ENCODE data around the gene TBC1D10A.

TBC1D10A gene

DNA sequence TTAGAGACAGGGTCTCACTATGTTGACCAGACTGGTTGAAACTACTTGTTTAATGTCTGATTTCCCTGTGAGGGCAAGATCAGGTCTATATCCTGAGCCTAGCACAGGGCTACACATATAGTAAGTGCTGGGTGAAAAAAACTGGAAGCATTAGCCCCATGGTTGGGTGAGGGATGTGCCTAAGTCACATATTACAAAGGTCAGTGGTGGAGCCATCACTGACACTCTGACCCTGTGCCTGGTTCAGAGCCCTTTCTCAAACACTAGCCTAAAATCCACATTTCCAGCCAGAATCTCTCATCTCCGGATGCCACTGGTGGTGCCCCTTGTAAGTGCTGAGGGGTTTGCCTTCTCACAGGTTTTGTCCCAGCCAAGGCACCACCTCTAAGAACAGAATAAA lies 9.0 kb downstream of the TBC1D10A start:
- Histone ChIP-seq H3K27ac (no peak overlapping the region), H3K27me3 (ENCODE audit: insufficient read depth, low read depth) (no peaks in the 10 kb centered on the region), H3K4me1 (ENCODE audit: low read depth, poor library complexity, severe bottlenecking) (peaks cover 46% of the 10 kb centered on the region), H3K4me3 (IDR thresholded peaks at IDR 0.05; ENCODE audit: insufficient read depth, low read depth, low read length) (no peak overlapping the region), H2AFZ (ENCODE audit: low read depth) (no peak overlapping the region), H3K79me2 (ENCODE audit: insufficient read depth, low read depth) (peaks cover 34% of the 10 kb centered on the region; the same call in 1 of the 2 replicates), H3K4me2 (no peak overlapping the region), H3K9ac (no peak overlapping the region), H3K36me3 (ENCODE audit: insufficient read depth) (no peaks in the 10 kb centered on the region), H4K20me1 (ENCODE audit: insufficient read depth) (no peaks in the 10 kb centered on the region)
- TF ChIP-seq CTCF (conservative IDR thresholded peaks at IDR 0.05; ENCODE audit: low read depth, low read length): no peak

- H2AFZ ChIP-seq (ENCODE audit: low read depth): no peak overlapping the region
- H3K79me2 ChIP-seq (ENCODE audit: insufficient read depth, low read depth): peaks cover 48% of the 10 kb centered on the region; the same call in 1 of the 2 replicates
- H3K4me3 ChIP-seq (IDR thresholded peaks at IDR 0.05; ENCODE audit: insufficient read depth, low read depth, low read length): no peak overlapping the region
- no peak overlapping the region for H3K9ac ChIP-seq
- H4K20me1 ChIP-seq (ENCODE audit: insufficient read depth): no peaks in the 10 kb centered on the region
- no peak overlapping the region for H3K4me2 ChIP-seq
- H3K27ac ChIP-seq: no peak overlapping the region
- no peak for TF ChIP-seq CTCF (conservative IDR thresholded peaks at IDR 0.05; ENCODE audit: low read depth, low read length)
- no peaks in the 10 kb centered on the region for H3K36me3 ChIP-seq (ENCODE audit: insufficient read depth)
- H3K27me3 ChIP-seq (ENCODE audit: insufficient read depth, low read depth): no peaks in the 10 kb centered on the region
- H3K4me1 ChIP-seq (ENCODE audit: low read depth, poor library complexity, severe bottlenecking): peaks cover 60% of the 10 kb centered on the region
These were observed 10.7 kb downstream of the TBC1D10A start for GRCh38 chr22:30315962-30316576.

DNA sequence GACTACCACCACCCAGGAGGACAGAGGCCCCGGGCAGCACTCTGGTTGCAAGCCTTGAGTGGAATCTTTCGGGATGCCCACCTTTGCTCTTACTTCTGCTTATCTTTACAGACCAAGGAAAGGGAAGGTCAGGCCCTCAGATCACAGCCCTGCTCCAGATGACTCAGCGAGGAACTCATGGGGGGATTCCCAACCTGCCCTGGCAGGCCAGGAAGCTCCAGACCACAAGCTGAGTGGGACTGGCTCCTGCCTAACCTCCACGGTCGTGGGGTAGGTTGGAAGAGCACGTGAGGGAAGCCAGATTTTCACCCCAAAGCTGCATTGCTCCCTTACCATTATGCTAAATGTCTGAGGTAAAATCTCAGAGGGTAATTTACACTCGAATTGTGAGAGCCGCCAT lies 11.8 kb downstream of the TBC1D10A start:
- Histone ChIP-seq H3K36me3 (ENCODE audit: insufficient read depth) (no peaks in the 10 kb centered on the region), H3K4me1 (ENCODE audit: low read depth, poor library complexity, severe bottlenecking) (peaks cover 72% of the 10 kb centered on the region), H3K4me2 (peak overlapping the region; percentile 39; the same call in 1 of the 2 replicates), H3K4me3 (IDR thresholded peaks at IDR 0.05; ENCODE audit: insufficient read depth, low read depth, low read length) (no peak overlapping the region), H4K20me1 (ENCODE audit: insufficient read depth) (no peaks in the 10 kb centered on the region), H2AFZ (ENCODE audit: low read depth) (no peak overlapping the region), H3K9ac (no peak overlapping the region), H3K27me3 (ENCODE audit: insufficient read depth, low read depth) (no peaks in the 10 kb centered on the region), H3K79me2 (ENCODE audit: insufficient read depth, low read depth) (peaks cover 46% of the 10 kb centered on the region; the same call in 1 of the 2 replicates), H3K27ac (peak overlapping the region; percentile 13; the same call in 1 of the 2 replicates)
- TF ChIP-seq CTCF (conservative IDR thresholded peaks at IDR 0.05; ENCODE audit: low read depth, low read length): no peak

GRCh38 chr22:30313527-30314363 lies 13.0 kb downstream of the TBC1D10A start:
- Histone ChIP-seq H3K4me3 (IDR thresholded peaks at IDR 0.05; ENCODE audit: insufficient read depth, low read depth, low read length) (no peak overlapping the region), H2AFZ (ENCODE audit: low read depth) (no peak overlapping the region), H4K20me1 (ENCODE audit: insufficient read depth) (no peaks in the 10 kb centered on the region), H3K4me1 (ENCODE audit: low read depth, poor library complexity, severe bottlenecking) (peaks cover 83% of the 10 kb centered on the region), H3K27me3 (ENCODE audit: insufficient read depth, low read depth) (no peaks in the 10 kb centered on the region), H3K9ac (no peak overlapping the region), H3K27ac (no peak overlapping the region), H3K36me3 (ENCODE audit: insufficient read depth) (no peaks in the 10 kb centered on the region), H3K4me2 (no peak overlapping the region), H3K79me2 (ENCODE audit: insufficient read depth, low read depth) (peaks cover 46% of the 10 kb centered on the region; the same call in 1 of the 2 replicates)
- no peak for TF ChIP-seq CTCF (conservative IDR thresholded peaks at IDR 0.05; ENCODE audit: low read depth, low read length)

All from KMS-11 (cell line).